H9 (cell line): ENCODE measurements around the gene GALNT2. TPM values are rescaled to one million over a fixed set of nuclear protein-coding genes. Genes with fewer than 3 reads are reported as not detected.

Experiments
- DNase-seq: peaks from one replicate; pipeline ENCODE4 v3.0.0-alpha.2; 2017
- H2AFZ ChIP-seq: one replicate; pipeline ENCODE4 v1.6.1; 2013; ENCODE audit warnings: mild to moderate bottlenecking, low read length, control low read depth, moderate library complexity
- H2AK5ac ChIP-seq: 2 replicates; pipeline ENCODE4 v1.6.1; 2013; ENCODE audit warnings: low read length, control low read depth, mixed read lengths; ENCODE audit not compliant: insufficient read length
- H2BK120ac ChIP-seq: one replicate; pipeline ENCODE4 v1.6.1; 2013; ENCODE audit warnings: low read depth, mild to moderate bottlenecking, low read length, control low read depth, inconsistent platforms; ENCODE audit not compliant: poor library complexity, severe bottlenecking
- H2BK12ac ChIP-seq: 2 replicates; pipeline ENCODE4 v1.6.1; 2013; ENCODE audit warnings: low read length, control low read depth, mixed read lengths, low read depth; ENCODE audit not compliant: insufficient read length
- H2BK15ac ChIP-seq: 2 replicates; pipeline ENCODE4 v1.6.1; 2013; ENCODE audit warnings: low read depth, low read length, control low read depth
- H2BK20ac ChIP-seq: one replicate; pipeline ENCODE4 v1.6.1; 2013; ENCODE audit warnings: low read depth, mild to moderate bottlenecking, low read length, control low read depth, inconsistent platforms; ENCODE audit not compliant: poor library complexity, severe bottlenecking
- H2BK5ac ChIP-seq: 2 replicates; pipeline ENCODE4 v1.6.1; 2013; ENCODE audit warnings: low read length, control low read depth, mixed read lengths; ENCODE audit not compliant: insufficient read length
- H3K14ac ChIP-seq: 2 replicates; pipeline ENCODE4 v1.6.1; 2013; ENCODE audit warnings: low read length, control low read depth; ENCODE audit not compliant: insufficient read depth
- H3K18ac ChIP-seq: 2 replicates; pipeline ENCODE4 v1.6.1; 2013; ENCODE audit warnings: low read depth, mild to moderate bottlenecking, mixed read lengths, low read length, control low read depth; ENCODE audit not compliant: insufficient read length
- H3K23ac ChIP-seq: 2 replicates; pipeline ENCODE4 v1.6.1; 2013; ENCODE audit warnings: low read length, control low read depth, mixed read lengths, low read depth; ENCODE audit not compliant: insufficient read length
- H3K23me2 ChIP-seq: 2 replicates; pipeline ENCODE4 v1.6.1; 2013; ENCODE audit warnings: low read depth, mild to moderate bottlenecking, mixed read lengths, low read length, control low read depth; ENCODE audit not compliant: insufficient read length, poor library complexity, severe bottlenecking
- H3K27ac ChIP-seq: 2 replicates; pipeline ENCODE4 v1.5.1; 2013; ENCODE audit warnings: low read length, control low read depth, mixed read lengths, low read depth; ENCODE audit not compliant: insufficient read length
- H3K27me3 ChIP-seq: 2 replicates; pipeline ENCODE4 v1.6.1; 2013; ENCODE audit warnings: low read length, control low read depth, inconsistent platforms; ENCODE audit not compliant: insufficient read depth
- H3K4ac ChIP-seq: 2 replicates; pipeline ENCODE4 v1.6.1; 2013; ENCODE audit warnings: low read depth, mild to moderate bottlenecking, control low read depth, inconsistent platforms, low read length, moderate library complexity
- H3K4me1 ChIP-seq: 2 replicates; pipeline ENCODE4 v1.6.1; 2013; ENCODE audit warnings: low read length, control low read depth, inconsistent platforms; ENCODE audit not compliant: insufficient read depth
- H3K4me2 ChIP-seq: 2 replicates; pipeline ENCODE4 v1.6.1; 2013; ENCODE audit warnings: low read length, control low read depth, mixed read lengths; ENCODE audit not compliant: insufficient read length, insufficient read depth
- H3K56ac ChIP-seq: 2 replicates; pipeline ENCODE4 v1.6.1; 2013; ENCODE audit warnings: low read depth, mild to moderate bottlenecking, mixed read lengths, low read length, control low read depth; ENCODE audit not compliant: insufficient read length
- H3K79me1 ChIP-seq: 2 replicates; pipeline ENCODE4 v1.6.1; 2013; ENCODE audit warnings: low read depth, mild to moderate bottlenecking, moderate library complexity, low read length, control low read depth, inconsistent platforms; ENCODE audit not compliant: insufficient read depth, poor library complexity, severe bottlenecking
- H3K79me2 ChIP-seq: 2 replicates; pipeline ENCODE4 v1.6.1; 2013; ENCODE audit warnings: low read length, control low read depth, inconsistent platforms; ENCODE audit not compliant: insufficient read depth
- H3K9ac ChIP-seq: 2 replicates; pipeline ENCODE4 v1.6.1; 2013; ENCODE audit warnings: low read length, control low read depth, mixed read lengths; ENCODE audit not compliant: insufficient read length; ENCODE audit errors: extremely low read depth
- H3K9me3 ChIP-seq: one replicate; pipeline ENCODE4 v1.6.1; 2013; ENCODE audit warnings: low read depth, low read length, inconsistent platforms; ENCODE audit not compliant: control insufficient read depth
- H3T11ph ChIP-seq: one replicate; pipeline ENCODE4 v1.6.1; 2013; ENCODE audit warnings: mild to moderate bottlenecking, low read length, control low read depth, inconsistent platforms
- H4K20me1 ChIP-seq: one replicate; pipeline ENCODE4 v1.6.1; 2013; ENCODE audit not compliant: control insufficient read depth, insufficient read length, insufficient read depth
- H4K5ac ChIP-seq: 2 replicates; pipeline ENCODE4 v1.6.1; 2013; ENCODE audit warnings: low read depth, mild to moderate bottlenecking, mixed read lengths, low read length, control low read depth; ENCODE audit not compliant: insufficient read length
- H4K8ac ChIP-seq: replicated peaks from 2 replicates; pipeline ENCODE4 v1.6.1; 2013; ENCODE audit warnings: low read length, control low read depth, mixed read lengths, low read depth; ENCODE audit not compliant: insufficient read length
- H4K91ac ChIP-seq: 2 replicates; pipeline ENCODE4 v1.6.1; 2013; ENCODE audit warnings: low read depth, mild to moderate bottlenecking, moderate library complexity, mixed read lengths, low read length, control low read depth; ENCODE audit not compliant: insufficient read length
- H3K27ac Mint-ChIP-seq, 3 experiments: 2 replicates in 2 of 3; 3 replicates in 1 of 3; pipeline ENCODE4 v1.8.0; 2020 to 2021; ENCODE audit warnings: mixed read lengths in 3 of 3, mild to moderate bottlenecking in 1 of 3, moderate library complexity in 1 of 3
- H3K27me3 Mint-ChIP-seq: 2 replicates; pipeline ENCODE4 v1.8.0; 2021; ENCODE audit warnings: low read depth, mild to moderate bottlenecking, moderate library complexity, mixed read lengths
- H3K36me3 Mint-ChIP-seq, 3 experiments: 2 replicates in 2 of 3; 3 replicates in 1 of 3; pipeline ENCODE4 v1.8.0; 2020 to 2021; ENCODE audit warnings: low read depth in 3 of 3, mixed read lengths in 3 of 3; ENCODE audit not compliant: insufficient read depth in 1 of 3
- H3K4me1 Mint-ChIP-seq, 2 experiments: 2 replicates each; pipeline ENCODE4 v1.8.0; 2020; ENCODE audit warnings: mixed read lengths in 2 of 2
- H3K4me3 Mint-ChIP-seq, 2 experiments: 2 replicates in 1 of 2; 3 replicates in 1 of 2; pipeline ENCODE4 v1.8.0; 2020 to 2021; ENCODE audit warnings: mild to moderate bottlenecking in 2 of 2, mixed read lengths in 2 of 2, moderate library complexity in 1 of 2
- H3K9me3 Mint-ChIP-seq, 2 experiments: 2 replicates in 1 of 2; 3 replicates in 1 of 2; pipeline ENCODE4 v1.8.0; 2020; ENCODE audit warnings: mild to moderate bottlenecking in 2 of 2, mixed read lengths in 2 of 2, moderate library complexity in 1 of 2
- CTCF ChIP-seq: fragments of 200-600 bp; sonication (generic); conservative IDR thresholded peaks from 3 replicates; pipeline ENCODE4 v1.8.0; 2021; ENCODE audit warnings: antibody characterized with exemption, mild to moderate bottlenecking
- WGBS: extraction: QIAGEN DNeasy Blood & Tissue Kit; methylation state at CpG from one replicate; pipeline ENCODE4 v1.1.7; 2013; ENCODE audit warnings: missing lambda C conversion rate, low lambda C conversion rate, mixed read lengths; ENCODE audit not compliant: insufficient read length; ENCODE audit errors: extremely low coverage; 5-methylcytosine and 5-hydroxymethylcytosine counted together
- total RNA-seq: library from RNA; stranded (reverse); gene quantifications from 2 replicates; pipeline ENCODE4 v1.2.1, GENCODE V29; 2021

The GALNT2 gene
- total RNA-seq, 1 experiment from 2014 or later = 57.6 TPM

GRCh38 chr1:230278376-230278775 is 211.3 kb downstream of the GALNT2 start:
- no peak overlapping the region for H2AK5ac ChIP-seq
- no peak overlapping the region for H4K91ac ChIP-seq
- H2BK120ac ChIP-seq = no peak overlapping the region
- H2AFZ ChIP-seq = no peak overlapping the region
- H3K27me3 ChIP-seq = no peaks in the 10 kb centered on the region
- no peak overlapping the region for H3K56ac ChIP-seq
- no peaks in the 10 kb centered on the region for H3K79me2 ChIP-seq
- Mint-ChIP-seq H3K36me3 (peaks cover 9 to 17% (median 15%) of the 10 kb centered on the region in 3 experiments; a peak in 6 of 7 replicates), H3K9me3 (no peaks in the 10 kb centered on the region), H3K4me1 (peaks cover 29 to 33% of the 10 kb centered on the region in 2 experiments), H3K27me3 (no peaks in the 10 kb centered on the region), H3K4me3 (no peak overlapping the region; a peak in 2 of 5 replicates), H3K27ac (peak overlapping the region in 2 of 3 experiments; percentile 35 to 59; a peak in 2 of 7 replicates)
- H2BK5ac ChIP-seq = no peak overlapping the region
- H3T11ph ChIP-seq = no peak overlapping the region
- H2BK20ac ChIP-seq = no peak overlapping the region
- H2BK15ac ChIP-seq = no peak overlapping the region
- no peak overlapping the region for H3K18ac ChIP-seq
- H4K8ac ChIP-seq = no peak overlapping the region
- no peak overlapping the region for H3K4ac ChIP-seq
- H3K23me2 ChIP-seq = no peaks in the 10 kb centered on the region
- no peak overlapping the region for H3K14ac ChIP-seq
- H3K9me3 ChIP-seq = no peaks in the 10 kb centered on the region
- H3K79me1 ChIP-seq = no peaks in the 10 kb centered on the region
- H4K20me1 ChIP-seq = no peaks in the 10 kb centered on the region
- H3K23ac ChIP-seq = no peak overlapping the region
- peak overlapping the region; percentile 15 for H2BK12ac ChIP-seq
- no peak overlapping the region for H3K9ac ChIP-seq
- H3K27ac ChIP-seq = no peak overlapping the region
- H4K5ac ChIP-seq = no peak overlapping the region
- H3K4me1 ChIP-seq = peaks cover 4% of the 10 kb centered on the region; the same call in 1 of the 2 replicates
- 100% methylated on average over 2 of the region's 7 CpGs for WGBS
- no peak for DNase-seq
- no peak overlapping the region for H3K4me2 ChIP-seq
- no peak for TF ChIP-seq CTCF
